Inferior parietal cortex (tissue), 1 donor: ENCODE data around the gene ABCA13.

Experiments used
- DNase-seq: peaks from one replicate; pipeline ENCODE4 v3.0.0-alpha.2; 2016; ENCODE audit errors: extremely low spot score

Gene ABCA13

DNA sequence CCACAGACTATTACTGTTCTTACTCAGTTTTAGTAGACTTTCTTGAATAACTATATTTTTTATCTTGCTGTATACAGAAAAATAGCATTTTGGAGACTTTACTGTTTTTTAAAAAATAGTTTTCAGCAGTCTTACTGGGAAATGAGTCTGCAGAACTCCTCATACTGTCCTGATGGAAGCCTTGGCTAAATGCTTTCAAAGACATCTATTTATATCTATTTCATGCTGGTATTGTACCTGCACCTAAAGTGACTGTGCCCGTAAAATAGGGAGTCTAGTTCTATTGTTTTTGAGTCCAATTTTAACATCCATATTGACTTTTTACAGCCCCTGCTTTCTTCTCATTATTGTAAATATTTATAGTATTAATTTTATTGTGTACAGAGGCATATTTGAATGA is 464.5 kb downstream of the ABCA13 start:
- DNase-seq = no peak

- no peak for DNase-seq
Measured at GRCh38 chr7:48636391-48637015, 465.2 kb downstream of the ABCA13 start.

DNA sequence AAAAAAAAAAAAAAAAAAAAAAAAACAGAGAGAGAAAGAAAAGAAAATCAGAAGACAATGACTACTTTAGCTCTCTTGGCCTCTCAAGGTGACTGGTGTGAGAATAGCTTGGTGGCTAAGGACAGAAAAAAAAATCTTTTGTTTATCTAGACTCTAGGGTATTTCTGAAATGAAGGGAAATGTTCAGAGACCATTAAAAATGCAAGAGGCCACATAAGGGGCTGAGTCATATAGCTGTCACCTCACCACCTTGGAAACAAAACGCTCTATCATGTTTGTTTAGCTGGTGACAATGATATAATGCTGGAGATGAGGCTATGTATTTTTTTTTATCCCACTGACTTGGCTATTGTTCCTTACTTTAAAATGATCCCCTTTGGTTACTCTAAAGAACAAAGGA is 466.1 kb downstream of the ABCA13 start:
- DNase-seq = no peak

DNA sequence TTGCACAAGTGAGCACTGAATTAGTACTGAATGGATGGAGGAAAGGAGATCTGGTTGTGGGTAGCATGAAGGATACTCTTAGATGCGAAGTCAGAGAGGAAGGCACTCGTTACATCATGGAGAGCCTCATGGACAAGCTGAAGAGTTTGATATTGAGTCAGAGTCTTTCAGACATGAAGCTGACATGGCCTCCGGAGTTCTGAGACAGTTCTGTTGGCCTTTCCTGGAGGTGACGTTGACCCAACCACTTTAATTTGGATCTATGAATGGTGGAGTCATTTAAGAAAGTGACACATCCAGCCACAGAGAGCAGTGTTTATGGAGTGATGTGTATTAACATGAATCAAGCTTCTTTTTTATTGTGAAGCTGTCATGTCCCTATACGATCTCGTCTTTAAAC is 466.8 kb downstream of the ABCA13 start:
- no peak for DNase-seq

DNA sequence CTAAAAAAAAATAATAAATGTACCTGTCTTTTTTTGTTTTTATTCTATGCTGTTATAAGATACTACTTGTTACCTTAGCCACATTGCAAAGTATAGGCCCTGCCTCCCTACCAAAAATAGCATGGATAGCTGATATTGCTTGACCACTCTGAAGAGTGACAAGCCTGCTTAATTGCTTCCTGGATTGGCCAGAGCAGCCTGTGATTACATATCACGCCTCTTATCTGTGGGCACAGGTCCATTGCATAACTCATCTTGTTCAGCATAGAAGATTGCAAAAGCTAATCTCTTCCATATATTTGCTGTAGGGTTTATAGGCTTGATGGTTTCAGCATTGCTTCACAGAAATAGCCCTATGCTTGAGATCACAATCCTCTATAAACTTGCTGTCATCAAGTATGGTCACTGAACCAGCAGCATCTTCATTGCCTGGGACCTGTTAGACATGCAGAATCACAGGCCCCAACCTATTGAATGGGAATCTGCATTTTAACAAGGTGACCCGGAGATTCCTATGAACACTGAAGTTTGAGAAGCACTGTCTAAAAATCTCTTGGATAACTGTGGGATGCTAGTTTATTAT is 472.3 kb downstream of the ABCA13 start:
- no peak for DNase-seq

- no peak for DNase-seq
Measured at GRCh38 chr7:48658138-48658537, 486.9 kb downstream of the ABCA13 start.

DNA sequence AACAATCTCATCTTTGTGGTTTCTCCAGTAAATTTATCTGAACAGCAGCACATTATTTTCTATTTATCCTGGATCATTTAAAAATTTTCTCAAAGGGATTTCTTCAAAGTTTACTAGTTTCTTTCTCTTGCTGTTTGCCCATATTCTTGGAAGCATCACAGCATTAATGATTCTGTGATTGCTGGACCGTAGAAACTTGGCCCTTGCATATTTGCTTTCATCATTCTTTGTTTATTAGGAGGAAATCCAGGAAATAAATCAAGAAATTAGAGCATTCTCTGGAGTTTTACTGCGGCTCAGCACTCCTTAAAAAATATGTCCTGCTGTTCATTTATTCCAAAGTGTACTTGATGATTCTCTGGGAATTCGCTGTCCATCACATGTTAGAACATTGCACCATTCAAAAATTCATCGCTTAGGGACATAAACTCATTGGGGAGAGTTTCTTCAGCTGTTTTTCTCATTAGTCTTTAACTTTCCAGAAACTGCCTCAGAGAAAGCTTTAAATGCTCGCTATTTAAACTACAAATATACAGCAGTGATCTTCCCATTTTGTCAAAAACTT is 489.1 kb downstream of the ABCA13 start:
- DNase-seq = no peak

DNA sequence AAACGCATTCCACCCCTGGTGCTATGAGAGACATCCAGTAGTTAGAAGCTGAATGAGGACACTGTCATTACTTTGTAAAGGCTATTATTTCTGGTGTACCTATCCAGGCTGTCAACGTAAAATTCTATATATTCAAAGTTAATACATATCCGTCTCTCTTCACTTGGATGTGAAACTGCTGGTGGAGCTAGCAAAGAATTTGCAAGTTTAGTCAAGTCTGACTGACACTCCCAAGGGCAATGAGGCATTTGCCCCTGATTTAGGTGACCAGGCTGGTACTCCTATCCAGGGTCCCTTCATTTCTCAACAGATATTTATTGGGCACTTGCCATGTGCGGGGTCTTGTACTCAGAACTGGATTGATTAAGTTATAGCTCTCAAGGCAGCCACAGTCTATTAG is 493.0 kb downstream of the ABCA13 start:
- DNase-seq = no peak

- DNase-seq = no peak
Measured at GRCh38 chr7:48665353-48666135, 494.3 kb downstream of the ABCA13 start.

GRCh38 chr7:48667407-48667806 is 496.1 kb downstream of the ABCA13 start:
- DNase-seq = no peak

DNA sequence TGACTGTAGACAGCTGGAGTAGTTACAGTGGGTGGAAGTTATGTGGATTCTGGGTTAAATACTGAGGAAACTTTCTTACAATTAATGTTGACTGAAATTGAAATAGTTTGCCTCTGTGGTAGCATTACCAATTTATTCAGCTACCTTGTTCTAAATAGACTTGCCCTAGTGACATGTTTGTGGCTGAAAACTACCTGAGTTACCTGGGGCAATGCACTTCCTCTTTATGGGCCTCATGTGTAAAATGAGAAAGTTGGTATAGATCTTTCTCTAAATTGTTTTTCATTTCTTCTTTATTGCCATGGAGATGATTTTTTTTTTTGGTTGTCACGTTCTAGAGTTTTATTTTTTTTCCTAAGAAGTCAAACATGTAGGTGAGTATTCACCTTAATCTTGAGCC is 500.4 kb downstream of the ABCA13 start:
- DNase-seq = no peak

GRCh38 chr7:48681006-48681405 is 509.7 kb downstream of the ABCA13 start:
- DNase-seq = no peak

DNA sequence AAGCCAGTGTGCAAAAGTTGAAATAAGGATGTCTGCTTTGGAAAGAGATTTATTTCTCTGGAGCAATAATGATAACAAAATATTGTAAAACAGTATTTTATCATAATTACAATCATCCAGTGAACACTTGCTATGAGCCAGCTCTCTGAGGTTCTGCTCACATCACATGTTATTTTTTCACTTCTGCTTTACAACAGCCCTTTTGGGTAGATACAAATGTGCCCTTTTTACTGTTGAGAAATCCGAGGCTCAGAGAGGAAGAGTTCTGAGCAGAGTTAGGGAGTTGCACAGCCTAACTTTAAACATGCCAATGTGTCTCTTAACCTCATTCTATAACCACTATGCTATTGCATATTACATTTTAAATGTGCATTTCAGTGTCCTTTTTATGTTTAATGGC is 520.5 kb downstream of the ABCA13 start:
- no peak for DNase-seq
